Ishikawa (cell line): Measurements from ENCODE around the gene MYL11.

Experiments
- CEBPB ChIP-seq: IDR thresholded peaks from 2 replicates; pipeline ENCODE4 v1.6.1; 2012
- EGR1 ChIP-seq: IDR thresholded peaks from 2 replicates; pipeline ENCODE4 v1.6.1; 2012
- EP300 ChIP-seq: IDR thresholded peaks from 2 replicates; pipeline ENCODE4 v1.6.1; 2012; ENCODE audit warnings: borderline replicate concordance
- FOXM1 ChIP-seq: IDR thresholded peaks from 2 replicates; pipeline ENCODE4 v1.6.1; 2012; ENCODE audit warnings: low read depth, borderline replicate concordance
- REST ChIP-seq: IDR thresholded peaks from 2 replicates; pipeline ENCODE4 v1.6.1; 2012; ENCODE audit warnings: low read depth, mild to moderate bottlenecking
- TAF1 ChIP-seq: IDR thresholded peaks from 2 replicates; pipeline ENCODE4 v1.6.1; 2012; ENCODE audit warnings: low read depth, mild to moderate bottlenecking
- TCF12 ChIP-seq: IDR thresholded peaks from 2 replicates; pipeline ENCODE4 v1.6.1; 2012; ENCODE audit warnings: low read depth
- USF1 ChIP-seq: IDR thresholded peaks from 2 replicates; pipeline ENCODE4 v1.6.1; 2012

- TF ChIP-seq EP300 (no peak), REST (no peak), USF1 (no peak), EGR1 (no peak), FOXM1 (no peak), TAF1 (no peak), TCF12 (no peak), CEBPB (no peak)
Measured at GRCh38 chr16:30355954-30356308, 18.7 kb upstream of the MYL11 start.
